Liver (tissue), 9 donors: ENCODE measurements around the gene TMTC2. TPM values are rescaled to one million over a fixed set of nuclear protein-coding genes. Genes with fewer than 3 reads are reported as not detected.

Source experiments
- DNase-seq: peaks from one replicate; pipeline ENCODE4 v3.0.0-alpha.2; 2017; ENCODE audit warnings: low spot score
- H3K27ac ChIP-seq, 2 donors: one replicate each; pipeline ENCODE4 v1.7.0; 2013; ENCODE audit warnings: inconsistent platforms in 2 of 2, low read length in 2 of 2, control low read depth in 1 of 2, low read depth in 1 of 2, mild to moderate bottlenecking in 1 of 2
- H3K27me3 ChIP-seq, 4 donors: one replicate each; pipeline versions ENCODE4 v1.6.1 to v1.7.0; 2013; ENCODE audit warnings: low read length in 3 of 4, inconsistent platforms in 1 of 4, mild to moderate bottlenecking in 1 of 4, moderate library complexity in 1 of 4; ENCODE audit not compliant: control insufficient read depth in 4 of 4, insufficient read depth in 4 of 4
- H3K36me3 ChIP-seq, 4 donors: one replicate each; pipeline versions ENCODE4 v1.6.1 to v1.7.0; 2013; ENCODE audit warnings: low read length in 3 of 4, mild to moderate bottlenecking in 3 of 4, low read depth in 1 of 4, moderate library complexity in 1 of 4; ENCODE audit not compliant: control insufficient read depth in 4 of 4, insufficient read depth in 3 of 4
- H3K4me1 ChIP-seq, 4 donors: one replicate each; pipeline versions ENCODE4 v1.6.1 to v1.7.0; 2013; ENCODE audit warnings: low read length in 3 of 4, mild to moderate bottlenecking in 3 of 4, moderate library complexity in 1 of 4; ENCODE audit not compliant: control insufficient read depth in 4 of 4, insufficient read depth in 4 of 4
- H3K4me3 ChIP-seq, 3 donors: one replicate each; pipeline versions ENCODE4 v1.6.1 to v1.7.0; 2013; ENCODE audit warnings: low read length in 3 of 3, control low read depth in 1 of 3, low read depth in 1 of 3, mild to moderate bottlenecking in 1 of 3
- H3K9ac ChIP-seq, 2 donors: one replicate each; pipeline ENCODE4 v1.7.0; 2013; ENCODE audit warnings: low read length in 2 of 2, mild to moderate bottlenecking in 2 of 2, moderate library complexity in 2 of 2, control low read depth in 1 of 2, low read depth in 1 of 2
- H3K9me3 ChIP-seq, 4 donors: one replicate each; pipeline versions ENCODE4 v1.6.1 to v1.7.0; 2013; ENCODE audit warnings: low read length in 3 of 4; ENCODE audit not compliant: control insufficient read depth in 4 of 4
- EGR1 ChIP-seq, 2 donors: IDR thresholded peaks; 2 replicates each; pipeline ENCODE4 v1.6.1; 2016 to 2018; ENCODE audit warnings: antibody characterized with exemption in 2 of 2, low read depth in 2 of 2
- FOXA1 ChIP-seq: IDR thresholded peaks from 2 replicates; pipeline ENCODE4 v1.6.1; 2016; ENCODE audit warnings: antibody characterized with exemption
- FOXA2 ChIP-seq: IDR thresholded peaks from 2 replicates; pipeline ENCODE4 v1.6.1; 2016; ENCODE audit warnings: antibody characterized with exemption
- GABPA ChIP-seq, 2 donors: IDR thresholded peaks in 1 of 2; conservative IDR thresholded peaks in 1 of 2; 2 replicates each; pipeline ENCODE4 v1.6.1; 2016; ENCODE audit warnings: antibody characterized with exemption in 2 of 2, mild to moderate bottlenecking in 1 of 2, moderate library complexity in 1 of 2
- HNF4A ChIP-seq, 2 donors: conservative IDR thresholded peaks; 2 replicates each; pipeline ENCODE4 v1.6.1; 2016; ENCODE audit warnings: antibody characterized with exemption in 2 of 2, mild to moderate bottlenecking in 2 of 2
- HNF4G ChIP-seq: IDR thresholded peaks from 2 replicates; pipeline ENCODE4 v1.6.1; 2016; ENCODE audit warnings: antibody characterized with exemption
- JUND ChIP-seq, 2 donors: IDR thresholded peaks; 2 replicates each; pipeline ENCODE4 v1.6.1; 2016; ENCODE audit warnings: antibody characterized with exemption in 2 of 2
- NR2F2 ChIP-seq: IDR thresholded peaks from 2 replicates; pipeline ENCODE4 v1.6.1; 2016; ENCODE audit warnings: antibody characterized with exemption
- RAD21 ChIP-seq, 2 donors: IDR thresholded peaks; 2 replicates each; pipeline ENCODE4 v1.6.1; 2016; ENCODE audit warnings: antibody characterized with exemption in 2 of 2, mild to moderate bottlenecking in 2 of 2
- RXRA ChIP-seq, 2 donors: IDR thresholded peaks; 2 replicates each; pipeline ENCODE4 v1.6.1; 2017 to 2018; ENCODE audit warnings: antibody characterized with exemption in 2 of 2, mild to moderate bottlenecking in 1 of 2
- SP1 ChIP-seq: IDR thresholded peaks from 2 replicates; pipeline ENCODE4 v1.6.1; 2018; ENCODE audit warnings: antibody characterized with exemption, mild to moderate bottlenecking
- TAF1 ChIP-seq: conservative IDR thresholded peaks from 2 replicates; pipeline ENCODE4 v1.6.1; 2016; ENCODE audit warnings: antibody characterized with exemption, mild to moderate bottlenecking
- YY1 ChIP-seq: IDR thresholded peaks from 2 replicates; pipeline ENCODE4 v1.6.1; 2016; ENCODE audit warnings: antibody characterized with exemption, mild to moderate bottlenecking
- WGBS: extraction: QIAGEN DNeasy Blood & Tissue Kit; methylation state at CpG from one replicate; pipeline ENCODE4 v1.1.7; 2013; 5-methylcytosine and 5-hydroxymethylcytosine counted together
- polyA plus RNA-seq, 2 donors: library from polyadenylated mRNA; stranded (reverse) in 1 of 2; unstranded in 1 of 2; fragments of 200-250 nt in 1 of 2; fragments of >200 nt in 1 of 2; fragmentation: Nextera tagmentation in 1 of 2; extraction: Ambion mirVana in 1 of 2; gene quantifications; one replicate each; pipeline versions ENCODE4 v1.2.1 to v1.2.3, GENCODE V29; 2013 to 2015
- total RNA-seq, 2 donors: library from RNA; depleted of rRNA; stranded (reverse); fragments of >200 nt; gene quantifications; one replicate each; pipeline ENCODE4 v1.2.3, GENCODE V29; 2014
- TF ChIP-seq, protein P1 (sequence below): IDR thresholded peaks from 2 replicates; pipeline ENCODE4 v1.6.1; 2016; ENCODE audit warnings: antibody characterized with exemption
- TF ChIP-seq, protein P2 (sequence below): IDR thresholded peaks from 2 replicates; pipeline ENCODE4 v1.6.1; 2016; ENCODE audit warnings: antibody characterized with exemption
- TF ChIP-seq, protein P3 (sequence below): fragments of 150-350 bp; IDR thresholded peaks from 2 replicates; pipeline ENCODE4 v1.5.1; 2017; ENCODE audit warnings: improper control_type of control experiment, low read depth, low read length; ENCODE audit not compliant: missing input control
- TF ChIP-seq, protein P4 (sequence below): IDR thresholded peaks from 2 replicates; pipeline ENCODE4 v1.6.1; 2016; ENCODE audit warnings: antibody characterized with exemption
- TF ChIP-seq, protein P5 (sequence below): IDR thresholded peaks from 2 replicates; pipeline ENCODE4 v1.6.1; 2016; ENCODE audit warnings: antibody characterized with exemption, mild to moderate bottlenecking
- donor health status: healthy.
- donor health status: healthy.
- donor health status: healthy.
- donor health status: healthy.
- donor health status: healthy.

The TMTC2 gene
- total and polyA plus RNA-seq, 4 donors, result 0.36 to 3.0 (median 0.61) TPM

DNA sequence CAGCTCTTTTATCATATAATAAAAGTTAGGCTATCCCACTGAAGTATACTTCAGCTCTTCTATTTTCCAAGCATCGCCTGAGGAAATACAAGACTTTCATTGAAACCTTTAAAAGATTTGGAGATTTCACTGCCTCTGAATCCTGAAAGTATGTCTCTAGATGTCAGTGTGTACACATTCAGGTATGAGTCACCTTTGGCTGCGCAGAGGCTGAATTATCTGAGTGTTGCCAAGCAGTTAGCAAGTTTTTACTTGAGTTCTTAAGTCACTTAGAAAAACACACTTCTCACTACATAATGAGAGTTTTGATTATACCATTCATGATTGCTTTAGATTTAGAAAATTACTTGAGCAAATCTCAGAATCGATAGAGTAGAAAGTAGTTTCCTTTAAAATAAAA is 210.3 kb downstream of the TMTC2 start:
- Histone ChIP-seq H3K4me3 (no peak overlapping the region), H3K4me1 (no peaks in the 10 kb centered on the region), H3K36me3 (no peaks in the 10 kb centered on the region), H3K27me3 (no peaks in the 10 kb centered on the region), H3K9ac (no peak overlapping the region), H3K27ac (no peak overlapping the region), H3K9me3 (no peaks in the 10 kb centered on the region)
- 80% methylated on average over 3 of the region's 3 CpGs for WGBS
- DNase-seq, result no peak
- TF ChIP-seq NR2F2 (no peak), FOXA2 (no peak), GABPA (IDR thresholded peaks at IDR 0.05 in 1 of 2, conservative IDR thresholded peaks at IDR 0.05 in 1 of 2) (no peak), HNF4A (conservative IDR thresholded peaks at IDR 0.05) (no peak), YY1 (no peak), TAF1 (no peak), HNF4G (no peak), RAD21 (IDR thresholded peaks at IDR 0.05) (no peak), EGR1 (IDR thresholded peaks at IDR 0.05; ENCODE audit: low read depth in 2 of 2) (no peak)
- TF ChIP-seq, protein P1, sequence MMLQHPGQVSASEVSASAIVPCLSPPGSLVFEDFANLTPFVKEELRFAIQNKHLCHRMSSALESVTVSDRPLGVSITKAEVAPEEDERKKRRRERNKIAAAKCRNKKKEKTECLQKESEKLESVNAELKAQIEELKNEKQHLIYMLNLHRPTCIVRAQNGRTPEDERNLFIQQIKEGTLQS, result no peak
- TF ChIP-seq, protein P2, sequence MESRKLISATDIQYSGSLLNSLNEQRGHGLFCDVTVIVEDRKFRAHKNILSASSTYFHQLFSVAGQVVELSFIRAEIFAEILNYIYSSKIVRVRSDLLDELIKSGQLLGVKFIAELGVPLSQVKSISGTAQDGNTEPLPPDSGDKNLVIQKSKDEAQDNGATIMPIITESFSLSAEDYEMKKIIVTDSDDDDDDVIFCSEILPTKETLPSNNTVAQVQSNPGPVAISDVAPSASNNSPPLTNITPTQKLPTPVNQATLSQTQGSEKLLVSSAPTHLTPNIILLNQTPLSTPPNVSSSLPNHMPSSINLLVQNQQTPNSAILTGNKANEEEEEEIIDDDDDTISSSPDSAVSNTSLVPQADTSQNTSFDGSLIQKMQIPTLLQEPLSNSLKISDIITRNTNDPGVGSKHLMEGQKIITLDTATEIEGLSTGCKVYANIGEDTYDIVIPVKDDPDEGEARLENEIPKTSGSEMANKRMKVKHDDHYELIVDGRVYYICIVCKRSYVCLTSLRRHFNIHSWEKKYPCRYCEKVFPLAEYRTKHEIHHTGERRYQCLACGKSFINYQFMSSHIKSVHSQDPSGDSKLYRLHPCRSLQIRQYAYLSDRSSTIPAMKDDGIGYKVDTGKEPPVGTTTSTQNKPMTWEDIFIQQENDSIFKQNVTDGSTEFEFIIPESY, result no peak
- TF ChIP-seq, protein P3, sequence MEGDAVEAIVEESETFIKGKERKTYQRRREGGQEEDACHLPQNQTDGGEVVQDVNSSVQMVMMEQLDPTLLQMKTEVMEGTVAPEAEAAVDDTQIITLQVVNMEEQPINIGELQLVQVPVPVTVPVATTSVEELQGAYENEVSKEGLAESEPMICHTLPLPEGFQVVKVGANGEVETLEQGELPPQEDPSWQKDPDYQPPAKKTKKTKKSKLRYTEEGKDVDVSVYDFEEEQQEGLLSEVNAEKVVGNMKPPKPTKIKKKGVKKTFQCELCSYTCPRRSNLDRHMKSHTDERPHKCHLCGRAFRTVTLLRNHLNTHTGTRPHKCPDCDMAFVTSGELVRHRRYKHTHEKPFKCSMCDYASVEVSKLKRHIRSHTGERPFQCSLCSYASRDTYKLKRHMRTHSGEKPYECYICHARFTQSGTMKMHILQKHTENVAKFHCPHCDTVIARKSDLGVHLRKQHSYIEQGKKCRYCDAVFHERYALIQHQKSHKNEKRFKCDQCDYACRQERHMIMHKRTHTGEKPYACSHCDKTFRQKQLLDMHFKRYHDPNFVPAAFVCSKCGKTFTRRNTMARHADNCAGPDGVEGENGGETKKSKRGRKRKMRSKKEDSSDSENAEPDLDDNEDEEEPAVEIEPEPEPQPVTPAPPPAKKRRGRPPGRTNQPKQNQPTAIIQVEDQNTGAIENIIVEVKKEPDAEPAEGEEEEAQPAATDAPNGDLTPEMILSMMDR, result no peak

DNA sequence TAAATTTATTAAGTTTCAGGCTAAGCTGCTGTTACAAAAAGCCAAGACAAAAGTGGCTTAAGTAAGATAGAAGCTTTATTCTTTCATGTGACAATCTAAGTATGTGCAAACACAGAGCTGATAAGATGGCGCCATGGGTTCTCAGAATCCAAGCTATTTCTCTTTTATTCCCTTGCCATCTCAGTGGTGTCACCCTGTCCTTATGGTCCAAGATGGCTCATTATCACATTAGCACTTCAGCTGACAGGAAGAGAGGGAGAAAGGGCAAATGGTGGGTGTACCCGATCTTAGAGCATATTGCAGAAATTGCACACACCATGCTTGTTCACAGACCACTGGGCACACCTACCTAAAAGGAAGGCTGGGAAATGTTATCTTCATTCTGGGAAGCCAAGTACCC is 211.7 kb downstream of the TMTC2 start:
- no peaks in the 10 kb centered on the region for H3K4me1 ChIP-seq
- H3K36me3 ChIP-seq, result no peaks in the 10 kb centered on the region
- DNase-seq, result no peak
- TF ChIP-seq, protein P1, result no peak
- TF ChIP-seq TAF1 (no peak), NR2F2 (no peak), EGR1 (IDR thresholded peaks at IDR 0.05; ENCODE audit: low read depth in 2 of 2) (no peak), FOXA2 (no peak), YY1 (no peak), JUND (IDR thresholded peaks at IDR 0.05) (no peak), RXRA (IDR thresholded peaks at IDR 0.05) (no peak), HNF4A (conservative IDR thresholded peaks at IDR 0.05) (no peak), HNF4G (no peak), FOXA1 (no peak), RAD21 (IDR thresholded peaks at IDR 0.05) (no peak), SP1 (no peak), GABPA (IDR thresholded peaks at IDR 0.05 in 1 of 2, conservative IDR thresholded peaks at IDR 0.05 in 1 of 2) (no peak)
- TF ChIP-seq, protein P2, result no peak
- TF ChIP-seq, protein P4, sequence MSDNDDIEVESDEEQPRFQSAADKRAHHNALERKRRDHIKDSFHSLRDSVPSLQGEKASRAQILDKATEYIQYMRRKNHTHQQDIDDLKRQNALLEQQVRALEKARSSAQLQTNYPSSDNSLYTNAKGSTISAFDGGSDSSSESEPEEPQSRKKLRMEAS, result no peak
- TF ChIP-seq, protein P3, result no peak
- TF ChIP-seq, protein P5, sequence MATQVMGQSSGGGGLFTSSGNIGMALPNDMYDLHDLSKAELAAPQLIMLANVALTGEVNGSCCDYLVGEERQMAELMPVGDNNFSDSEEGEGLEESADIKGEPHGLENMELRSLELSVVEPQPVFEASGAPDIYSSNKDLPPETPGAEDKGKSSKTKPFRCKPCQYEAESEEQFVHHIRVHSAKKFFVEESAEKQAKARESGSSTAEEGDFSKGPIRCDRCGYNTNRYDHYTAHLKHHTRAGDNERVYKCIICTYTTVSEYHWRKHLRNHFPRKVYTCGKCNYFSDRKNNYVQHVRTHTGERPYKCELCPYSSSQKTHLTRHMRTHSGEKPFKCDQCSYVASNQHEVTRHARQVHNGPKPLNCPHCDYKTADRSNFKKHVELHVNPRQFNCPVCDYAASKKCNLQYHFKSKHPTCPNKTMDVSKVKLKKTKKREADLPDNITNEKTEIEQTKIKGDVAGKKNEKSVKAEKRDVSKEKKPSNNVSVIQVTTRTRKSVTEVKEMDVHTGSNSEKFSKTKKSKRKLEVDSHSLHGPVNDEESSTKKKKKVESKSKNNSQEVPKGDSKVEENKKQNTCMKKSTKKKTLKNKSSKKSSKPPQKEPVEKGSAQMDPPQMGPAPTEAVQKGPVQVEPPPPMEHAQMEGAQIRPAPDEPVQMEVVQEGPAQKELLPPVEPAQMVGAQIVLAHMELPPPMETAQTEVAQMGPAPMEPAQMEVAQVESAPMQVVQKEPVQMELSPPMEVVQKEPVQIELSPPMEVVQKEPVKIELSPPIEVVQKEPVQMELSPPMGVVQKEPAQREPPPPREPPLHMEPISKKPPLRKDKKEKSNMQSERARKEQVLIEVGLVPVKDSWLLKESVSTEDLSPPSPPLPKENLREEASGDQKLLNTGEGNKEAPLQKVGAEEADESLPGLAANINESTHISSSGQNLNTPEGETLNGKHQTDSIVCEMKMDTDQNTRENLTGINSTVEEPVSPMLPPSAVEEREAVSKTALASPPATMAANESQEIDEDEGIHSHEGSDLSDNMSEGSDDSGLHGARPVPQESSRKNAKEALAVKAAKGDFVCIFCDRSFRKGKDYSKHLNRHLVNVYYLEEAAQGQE, result no peak
- H3K27ac ChIP-seq, result no peak overlapping the region
- no peak overlapping the region for H3K4me3 ChIP-seq
- WGBS, result 40% methylated on average over 2 of the region's 2 CpGs
- H3K27me3 ChIP-seq, result no peaks in the 10 kb centered on the region
- H3K9ac ChIP-seq, result no peak overlapping the region
- H3K9me3 ChIP-seq, result no peaks in the 10 kb centered on the region
